Effector memory CD8-positive, alpha-beta T cell (primary cell): ENCODE data around the gene LRRC2.
"Not testable (repeated sequence)": the region's sequence is repeated elsewhere in the genome, so short reads cannot be mapped to it uniquely, and the experiment has no call there.

Experiments
- ATAC-seq: fragments of 150-1000 bp; cut with Tn5 transposase; replicated peaks from 2 replicates; pipeline ENCODE4 v1.10.0; 2021; ENCODE audit warnings: mild to moderate bottlenecking, moderate library complexity
- DNase-seq, 3 experiments: peaks; one replicate each; pipeline ENCODE4 v3.0.0; 2021
- H3K27ac Mint-ChIP-seq, 2 donors: one replicate each; pipeline ENCODE4 v1.8.0; 2022; ENCODE audit warnings: mild to moderate bottlenecking in 2 of 2, mixed read lengths in 2 of 2, moderate library complexity in 2 of 2
- H3K27me3 Mint-ChIP-seq, 2 donors: one replicate each; pipeline ENCODE4 v1.8.0; 2022; ENCODE audit warnings: mixed read lengths in 2 of 2
- H3K36me3 Mint-ChIP-seq: one replicate; pipeline ENCODE4 v1.8.0; 2022; ENCODE audit warnings: mild to moderate bottlenecking, moderate library complexity, mixed read lengths; ENCODE audit not compliant: insufficient read depth
- H3K4me1 Mint-ChIP-seq, 2 donors: one replicate each; pipeline ENCODE4 v1.8.0; 2022; ENCODE audit warnings: low read depth in 2 of 2, mixed read lengths in 2 of 2
- H3K4me3 Mint-ChIP-seq, 2 donors: one replicate each; pipeline ENCODE4 v1.8.0; 2022; ENCODE audit warnings: mild to moderate bottlenecking in 2 of 2, mixed read lengths in 2 of 2, moderate library complexity in 2 of 2
- H3K9me3 Mint-ChIP-seq, 2 donors: one replicate each; pipeline ENCODE4 v1.8.0; 2022; ENCODE audit warnings: mixed read lengths in 2 of 2

The LRRC2 gene

DNA sequence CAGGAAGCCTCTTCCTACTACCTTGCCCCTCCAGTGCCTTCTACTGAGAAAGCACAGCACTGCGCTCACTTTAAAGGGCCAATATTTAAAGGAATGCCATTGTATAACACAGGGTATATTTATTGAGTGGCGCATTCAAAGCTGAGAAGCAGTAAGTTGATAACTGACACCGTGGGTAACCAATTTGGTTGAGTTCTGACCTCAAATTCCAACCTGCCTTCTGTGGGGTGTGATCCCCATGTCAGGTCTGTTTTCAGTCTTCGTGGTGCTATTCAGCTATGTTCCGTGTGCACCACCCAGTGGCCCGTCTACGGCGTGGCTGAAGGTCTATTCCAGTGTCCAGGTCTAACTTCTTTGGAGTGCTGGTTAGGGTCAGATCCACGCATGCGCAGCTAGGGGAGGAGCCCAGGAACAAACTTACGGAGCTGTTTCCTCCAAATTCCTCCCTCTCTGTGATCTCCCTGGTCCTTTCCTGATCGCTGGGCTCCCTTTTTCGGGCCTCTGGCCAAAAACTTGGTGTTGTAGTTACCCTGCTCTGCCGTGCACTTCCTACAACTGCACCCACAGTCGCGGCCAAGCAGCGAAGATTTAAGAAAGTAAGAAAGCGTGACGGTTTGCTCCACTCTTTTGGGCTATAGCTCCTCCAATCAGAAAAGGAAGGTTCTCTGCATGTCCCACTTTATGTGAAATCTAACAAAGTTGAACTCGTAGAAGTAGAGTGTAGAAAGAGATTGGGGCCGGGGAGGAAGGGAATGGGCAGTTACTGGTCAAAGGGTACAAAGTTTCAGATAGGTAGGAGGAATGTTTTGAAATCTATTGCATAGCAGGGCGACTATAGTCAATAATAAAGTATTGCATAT, 7.7 kb downstream of the LRRC2 start:
- Mint-ChIP-seq H3K36me3 (no peaks in the 10 kb centered on the region), H3K4me1 (peaks cover 5 to 8% of the 10 kb centered on the region in 2 donors), H3K9me3 (no peaks in the 10 kb centered on the region), H3K27me3 (peaks cover 5 to 36% of the 10 kb centered on the region in 2 donors), H3K4me3 (peak overlapping the region; percentile 69 to 75), H3K27ac (peak overlapping the region; percentile 35 to 42)
- peak; percentile 53 to 56 (median 56) for DNase-seq
- peak; percentile 97 for ATAC-seq

DNA sequence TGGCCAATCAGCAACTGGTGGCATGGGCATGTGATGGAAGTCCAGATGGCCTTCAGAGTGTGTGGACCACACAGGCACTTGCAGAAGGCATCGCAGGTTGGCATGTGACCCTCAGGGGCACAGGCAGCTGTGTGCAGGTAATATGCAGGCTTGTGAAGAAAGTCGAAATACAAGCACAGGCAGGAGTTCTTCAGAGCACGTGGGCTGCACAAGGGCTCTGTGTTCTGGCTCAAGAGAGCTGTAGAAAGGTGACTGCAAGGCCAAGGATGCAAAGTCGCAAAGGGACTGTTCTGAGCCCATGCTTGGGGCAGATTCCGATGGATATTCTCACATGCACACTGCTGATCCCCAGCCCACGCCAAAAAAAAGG, 8.3 kb downstream of the LRRC2 start:
- ATAC-seq = no peak
- Mint-ChIP-seq H3K9me3 (no peaks in the 10 kb centered on the region), H3K4me3 (no peak overlapping the region)

DNA sequence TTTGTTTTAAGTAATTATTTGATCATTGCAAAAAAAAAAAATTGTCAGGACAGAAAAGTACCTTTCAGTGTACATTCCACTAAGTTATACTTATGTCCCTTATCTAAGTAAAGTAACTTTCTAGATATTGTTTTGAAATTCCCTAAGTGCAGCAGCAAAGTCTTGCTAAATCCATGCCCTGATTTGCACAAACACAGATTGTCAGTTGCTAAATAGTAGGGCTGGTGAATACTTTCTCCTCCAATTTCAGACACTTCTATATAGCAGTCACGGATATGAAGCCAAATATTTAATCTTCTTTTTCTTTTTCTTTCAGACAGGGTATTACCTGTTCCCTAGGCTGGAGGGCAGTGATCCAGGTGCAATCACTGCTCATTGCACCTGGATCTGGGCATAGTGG, 12.9 kb downstream of the LRRC2 start:
- no peaks in the 10 kb centered on the region for H3K36me3 Mint-ChIP-seq
- peaks cover 19 to 61% of the 10 kb centered on the region in 2 donors for H3K27me3 Mint-ChIP-seq
- peaks cover 0 to 3% of the 10 kb centered on the region in 2 donors for H3K4me1 Mint-ChIP-seq
- H3K9me3 Mint-ChIP-seq = no peaks in the 10 kb centered on the region
- H3K4me3 Mint-ChIP-seq = no peak overlapping the region
- DNase-seq (no peak), ATAC-seq (no peak)
- H3K27ac Mint-ChIP-seq = no peak overlapping the region

More for the DNA sequence above, 8.3 kb downstream of the LRRC2 start:
- no peak for DNase-seq
- Mint-ChIP-seq H3K27me3 (peaks cover 5 to 34% of the 10 kb centered on the region in 2 donors), H3K27ac (no peak overlapping the region), H3K36me3 (no peaks in the 10 kb centered on the region), H3K4me1 (peaks cover 5 to 8% of the 10 kb centered on the region in 2 donors)

DNA sequence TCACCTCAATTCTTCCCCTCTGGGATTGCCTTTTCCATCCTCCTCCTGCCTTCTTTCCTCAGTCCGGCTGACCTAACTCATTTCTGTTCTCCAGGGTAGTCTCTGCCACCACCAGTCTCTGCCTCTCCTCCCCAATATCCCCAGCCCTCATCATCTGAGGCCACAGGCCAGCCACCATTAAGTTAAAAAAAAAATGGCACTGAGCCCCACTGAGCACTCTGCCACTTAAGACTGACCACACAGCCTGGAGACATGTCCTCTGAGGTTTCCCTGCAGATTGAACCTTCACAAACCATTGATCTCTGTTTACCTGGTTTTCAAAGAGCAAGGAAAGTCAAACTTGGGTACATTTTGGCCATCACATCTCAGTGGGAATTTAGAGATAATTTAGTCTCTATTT, 13.6 kb downstream of the LRRC2 start:
- Mint-ChIP-seq H3K36me3 (no peaks in the 10 kb centered on the region), H3K4me1 (peaks cover 0 to 2% of the 10 kb centered on the region in 2 donors), H3K27ac (no peak overlapping the region), H3K27me3 (peaks cover 19 to 54% of the 10 kb centered on the region in 2 donors), H3K9me3 (no peaks in the 10 kb centered on the region), H3K4me3 (no peak overlapping the region)
- DNase-seq (no peak), ATAC-seq (no peak)

DNA sequence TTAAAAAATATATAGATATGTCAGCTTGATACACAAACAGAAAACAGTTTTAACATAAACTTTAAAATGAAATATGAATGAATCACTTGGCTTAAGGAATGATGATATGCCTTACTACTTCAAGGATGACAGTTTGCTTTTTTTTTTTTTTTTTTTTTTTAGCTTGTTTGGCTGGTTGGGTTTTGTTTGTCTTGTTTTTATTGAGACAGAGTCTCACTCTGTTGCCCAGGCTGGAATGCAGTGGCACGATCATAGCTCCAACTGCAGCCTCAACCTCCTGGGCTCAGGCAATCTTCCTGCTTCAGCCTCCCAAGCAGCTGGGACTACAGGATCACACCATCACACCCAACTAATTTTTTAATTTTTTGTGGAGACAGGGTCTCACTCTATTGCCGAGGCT, 14.5 kb downstream of the LRRC2 start:
- peaks cover 0 to 2% of the 10 kb centered on the region in 2 donors for H3K4me1 Mint-ChIP-seq
- H3K4me3 Mint-ChIP-seq = no peak overlapping the region
- H3K36me3 Mint-ChIP-seq = peaks cover 4% of the 10 kb centered on the region
- DNase-seq (no peak), ATAC-seq (no peak)
- peaks cover 14 to 52% of the 10 kb centered on the region in 2 donors for H3K27me3 Mint-ChIP-seq
- H3K27ac Mint-ChIP-seq = no peak overlapping the region
- H3K9me3 Mint-ChIP-seq = no peaks in the 10 kb centered on the region

DNA sequence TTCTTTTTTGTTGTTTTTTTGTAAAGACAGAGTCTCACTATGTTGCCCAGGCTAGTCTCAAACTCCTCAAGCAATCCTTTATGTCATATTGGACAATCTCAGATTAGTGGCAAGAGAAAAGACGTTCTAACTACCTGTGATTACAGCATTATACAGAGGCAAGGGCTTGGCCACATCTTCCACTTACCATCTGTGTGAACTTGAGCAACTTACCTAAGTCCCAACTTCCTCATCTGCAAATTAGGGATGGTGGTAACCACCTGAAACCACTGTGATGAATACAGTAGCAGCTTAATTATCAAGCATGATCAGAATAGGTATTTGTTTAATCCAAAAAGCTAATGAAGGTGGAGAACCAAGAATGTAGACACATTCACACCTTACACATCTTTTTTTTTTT, 16.1 kb downstream of the LRRC2 start:
- ATAC-seq (no peak), DNase-seq (no peak)
- peaks cover 0 to 3% of the 10 kb centered on the region in 2 donors for H3K4me1 Mint-ChIP-seq
- H3K27me3 Mint-ChIP-seq = peaks cover 13 to 55% of the 10 kb centered on the region in 2 donors
- H3K9me3 Mint-ChIP-seq = no peaks in the 10 kb centered on the region
- no peak overlapping the region for H3K27ac Mint-ChIP-seq
- no peak overlapping the region for H3K4me3 Mint-ChIP-seq
- peaks cover 4% of the 10 kb centered on the region for H3K36me3 Mint-ChIP-seq

DNA sequence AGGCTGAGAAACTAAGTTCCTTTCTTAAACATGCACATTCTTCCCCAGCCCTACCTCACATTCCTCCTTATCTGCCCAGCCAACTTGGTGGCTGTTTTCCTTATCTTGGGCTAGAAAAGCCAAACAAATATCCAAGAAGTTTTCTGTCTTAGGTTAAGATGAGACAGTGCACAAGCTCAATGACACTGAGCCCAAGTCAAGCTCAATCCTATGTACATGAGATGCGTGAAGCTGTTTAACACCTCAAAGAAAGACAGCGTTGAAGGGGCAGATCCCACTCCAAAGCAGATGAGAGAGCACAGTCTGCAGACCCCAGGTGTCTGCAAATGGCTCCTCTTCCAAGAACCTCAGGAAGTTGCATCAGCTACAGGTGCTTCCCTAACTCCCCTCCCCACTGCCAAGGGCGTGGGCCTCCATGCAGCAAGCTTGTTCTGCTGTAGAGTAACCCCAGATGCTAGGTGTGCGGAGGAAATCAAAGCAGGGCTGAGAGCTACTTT, 16.6 kb downstream of the LRRC2 start:
- ATAC-seq = no peak
- DNase-seq = no peak
- H3K27me3 Mint-ChIP-seq = peaks cover 13 to 55% of the 10 kb centered on the region in 2 donors

DNA sequence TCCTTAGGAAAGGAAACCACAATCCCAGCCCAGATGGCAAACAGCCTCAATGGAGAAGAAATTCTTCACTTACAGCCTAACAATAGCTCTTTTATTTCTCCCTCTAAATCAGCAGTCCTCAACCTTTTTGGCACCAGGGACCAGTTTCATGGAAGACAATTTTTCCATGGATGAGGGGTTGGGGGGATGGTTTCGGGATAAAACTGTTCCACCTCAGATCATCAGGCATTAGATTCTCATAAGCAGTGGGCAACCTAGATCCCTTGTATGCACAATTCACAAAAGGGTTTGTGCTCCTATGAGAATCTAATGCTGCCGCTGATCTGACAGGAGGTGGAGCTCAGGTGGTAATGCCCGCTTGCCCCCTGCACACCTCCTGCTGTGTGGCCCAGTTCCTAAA, 17.5 kb downstream of the LRRC2 start:
- not testable (repeated sequence) for ATAC-seq, H3K36me3 Mint-ChIP-seq, H3K4me1 Mint-ChIP-seq, H3K9me3 Mint-ChIP-seq, DNase-seq, H3K27ac Mint-ChIP-seq, H3K4me3 Mint-ChIP-seq
- peaks cover 13 to 52% of the 10 kb centered on the region in 2 donors for H3K27me3 Mint-ChIP-seq

More for the DNA sequence above, 16.6 kb downstream of the LRRC2 start:
- peaks cover 4% of the 10 kb centered on the region for H3K36me3 Mint-ChIP-seq
- no peak overlapping the region for H3K4me3 Mint-ChIP-seq
- no peak overlapping the region for H3K27ac Mint-ChIP-seq
- H3K9me3 Mint-ChIP-seq = no peaks in the 10 kb centered on the region
- peaks cover 0 to 3% of the 10 kb centered on the region in 2 donors for H3K4me1 Mint-ChIP-seq

DNA sequence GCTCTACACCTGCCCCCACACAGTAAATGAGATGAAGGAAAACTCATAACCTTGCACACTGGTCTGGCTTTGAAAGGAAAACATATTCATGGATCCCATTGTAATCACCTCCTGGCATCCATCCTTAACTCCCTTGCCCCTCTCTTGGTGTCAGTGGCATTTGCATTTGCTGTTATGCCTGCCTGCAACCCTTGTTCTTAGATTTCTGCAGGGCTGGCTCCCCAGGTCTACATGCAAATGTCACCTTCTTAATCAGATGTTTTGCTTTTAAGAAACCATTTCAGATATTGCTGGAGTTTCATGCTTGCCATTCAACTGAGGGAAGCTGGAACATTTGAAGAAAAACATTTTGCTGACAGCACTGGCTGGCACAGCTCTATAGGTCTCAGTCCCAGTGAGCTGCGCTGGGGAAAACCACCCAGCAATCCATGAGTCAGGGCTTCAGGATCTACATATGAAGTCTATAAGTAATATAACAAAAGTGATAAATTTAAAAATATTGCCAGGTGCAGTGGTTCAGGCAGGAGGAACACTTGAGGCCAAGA, 19.1 kb downstream of the LRRC2 start:
- Mint-ChIP-seq H3K4me3 (no peak overlapping the region), H3K36me3 (peaks cover 4% of the 10 kb centered on the region), H3K9me3 (no peaks in the 10 kb centered on the region), H3K27me3 (peaks cover 6 to 38% of the 10 kb centered on the region in 2 donors), H3K27ac (peak overlapping the region in 1 of 2 donors; percentile 4), H3K4me1 (peaks cover 0 to 3% of the 10 kb centered on the region in 2 donors)
- DNase-seq = no peak
- ATAC-seq = no peak

DNA sequence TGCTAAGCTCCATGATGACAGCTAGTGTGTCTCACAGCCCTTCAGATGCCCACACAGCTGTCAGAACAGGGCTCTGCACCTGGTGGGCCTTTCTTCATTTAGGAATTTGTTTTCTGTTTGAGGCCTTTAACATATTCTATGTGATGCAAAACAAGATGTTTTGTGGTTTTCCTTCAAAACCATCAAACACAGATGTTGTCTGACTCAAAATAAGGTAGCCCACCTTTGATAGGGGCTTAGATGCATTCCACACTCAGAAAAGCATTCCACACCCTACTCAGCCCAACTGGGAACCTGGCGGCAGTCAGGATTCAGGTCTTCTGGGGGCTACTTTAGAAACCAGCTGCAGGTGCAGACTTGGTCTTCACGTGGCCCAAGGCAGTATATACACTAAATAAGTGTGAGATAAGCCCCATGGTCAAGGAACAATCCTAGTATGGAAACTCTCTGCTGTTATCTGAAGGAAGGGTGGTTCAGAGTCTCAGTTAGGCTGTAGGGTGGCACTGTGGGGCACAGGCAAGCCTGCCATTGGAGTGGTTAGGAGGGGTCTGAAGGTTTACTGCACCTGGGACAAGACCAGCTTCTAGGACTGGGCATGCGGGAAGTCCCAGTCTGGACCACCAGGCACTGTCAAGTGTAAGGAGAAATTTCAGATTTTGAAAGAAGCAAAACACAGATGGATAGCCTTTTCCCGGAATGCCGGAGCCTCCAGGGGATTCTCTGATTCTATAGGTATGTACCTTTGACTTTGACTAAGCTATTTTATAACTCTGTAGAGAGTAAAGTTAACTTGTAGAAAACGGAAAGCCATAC, 20.1 kb downstream of the LRRC2 start:
- Mint-ChIP-seq H3K9me3 (no peaks in the 10 kb centered on the region), H3K27ac (no peak overlapping the region), H3K4me3 (no peak overlapping the region), H3K4me1 (peaks cover 0 to 3% of the 10 kb centered on the region in 2 donors), H3K36me3 (peaks cover 4% of the 10 kb centered on the region), H3K27me3 (peaks cover 4 to 33% of the 10 kb centered on the region in 2 donors)
- no peak for ATAC-seq
- DNase-seq = no peak

DNA sequence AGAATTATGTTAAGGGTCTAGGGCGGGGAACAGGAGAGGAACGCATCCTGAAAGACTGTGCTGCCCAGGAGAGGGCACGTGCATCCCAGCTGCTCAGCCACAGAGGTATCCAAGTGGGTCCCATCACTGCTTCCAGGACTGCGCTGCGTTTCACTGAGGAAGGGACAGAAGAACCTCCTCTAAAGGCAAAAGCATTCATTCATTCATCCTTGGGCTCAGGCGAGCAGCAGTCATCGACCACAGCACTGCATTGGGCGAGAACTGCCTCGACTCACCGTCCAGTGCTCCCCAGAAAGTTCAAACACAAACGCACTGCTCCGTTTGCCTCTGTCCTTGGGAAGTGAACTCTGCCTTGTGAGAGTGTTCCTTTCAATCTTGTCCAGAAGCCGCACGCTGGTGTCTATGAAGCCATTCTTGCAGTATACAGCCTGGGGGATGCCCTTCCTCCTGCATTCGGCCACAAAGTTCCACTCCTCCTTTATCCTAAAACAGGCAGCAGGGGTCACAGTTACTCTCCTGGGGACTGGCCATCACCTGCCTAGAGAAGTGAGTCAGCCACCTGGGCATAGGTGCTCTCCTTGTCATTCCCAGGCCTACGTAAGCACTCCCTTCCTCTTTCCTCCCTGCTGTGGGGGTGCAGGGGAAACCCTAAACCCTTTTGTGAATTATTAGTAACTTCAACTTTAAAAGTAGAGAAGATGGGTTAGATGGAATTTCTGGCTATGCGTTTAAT, 21.2 kb downstream of the LRRC2 start:
- Mint-ChIP-seq H3K27me3 (peaks cover 4 to 22% of the 10 kb centered on the region in 2 donors), H3K4me1 (peaks cover 0 to 3% of the 10 kb centered on the region in 2 donors), H3K4me3 (no peak overlapping the region), H3K9me3 (no peaks in the 10 kb centered on the region), H3K27ac (no peak overlapping the region), H3K36me3 (peaks cover 4% of the 10 kb centered on the region)
- ATAC-seq (no peak), DNase-seq (no peak)

DNA sequence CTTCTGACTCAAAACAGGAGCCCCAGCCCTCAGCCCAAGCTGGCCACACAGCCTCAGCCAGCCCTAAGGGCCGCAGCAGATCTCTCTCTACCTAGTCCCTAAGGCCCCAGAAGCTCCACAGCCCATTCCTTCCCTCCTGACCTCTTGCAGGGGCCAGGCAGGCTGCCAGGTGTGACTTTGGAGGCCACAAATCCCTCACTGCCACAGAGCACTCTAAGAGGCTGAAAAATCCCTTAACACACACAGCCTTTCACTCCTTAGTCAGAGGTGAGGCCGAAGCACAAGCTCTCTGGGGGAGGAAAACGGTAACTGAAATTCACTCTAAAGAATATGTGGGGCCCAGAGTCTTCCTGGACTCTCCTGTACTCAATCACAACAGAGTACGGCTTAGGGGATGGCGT, 23.3 kb downstream of the LRRC2 start:
- ATAC-seq (no peak), DNase-seq (no peak)
- no peak overlapping the region for H3K4me3 Mint-ChIP-seq
- H3K36me3 Mint-ChIP-seq = peaks cover 16% of the 10 kb centered on the region
- H3K4me1 Mint-ChIP-seq = peaks cover 20 to 22% of the 10 kb centered on the region in 2 donors
- H3K9me3 Mint-ChIP-seq = no peaks in the 10 kb centered on the region
- H3K27ac Mint-ChIP-seq = no peak overlapping the region
- peaks cover 0 to 11% of the 10 kb centered on the region in 2 donors for H3K27me3 Mint-ChIP-seq

DNA sequence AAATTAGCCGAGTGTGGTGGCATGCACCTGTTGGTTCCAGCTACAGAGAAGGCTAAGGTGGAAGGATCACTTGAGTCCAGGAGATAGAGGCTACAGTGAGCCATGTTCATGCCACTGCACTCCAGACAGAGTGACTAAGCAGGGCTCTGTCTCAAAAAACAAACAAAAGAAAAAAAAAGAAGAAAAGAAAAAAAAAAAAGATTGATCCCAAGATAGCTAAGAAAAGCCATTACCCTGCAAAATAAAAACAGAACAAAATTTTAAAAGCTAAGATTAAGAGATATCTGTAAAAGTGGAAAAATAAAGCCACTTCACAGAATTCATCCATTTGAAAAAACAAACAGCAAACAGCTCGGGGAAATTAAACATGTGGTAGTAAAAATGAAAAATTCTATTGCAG, 23.8 kb downstream of the LRRC2 start:
- peaks cover 16% of the 10 kb centered on the region for H3K36me3 Mint-ChIP-seq
- H3K9me3 Mint-ChIP-seq = no peaks in the 10 kb centered on the region
- DNase-seq (no peak), ATAC-seq (no peak)
- H3K4me3 Mint-ChIP-seq = no peak overlapping the region
- peaks cover 0 to 11% of the 10 kb centered on the region in 2 donors for H3K27me3 Mint-ChIP-seq
- peak overlapping the region in 1 of 2 donors; percentile 84 for H3K27ac Mint-ChIP-seq
- peaks cover 23 to 24% of the 10 kb centered on the region in 2 donors for H3K4me1 Mint-ChIP-seq
